ENCODE data around the gene RALGAPA2.
A peak's percentile ranks its signal among the peaks of the same experiment; 100 is the strongest.

Gene RALGAPA2

GRCh38 chr20:20454850-20455627 is 257.4 kb downstream of the RALGAPA2 start:
- DNase-seq, result peak; percentile 63 to 80

GRCh38 chr20:20454367-20454766 is 258.1 kb downstream of the RALGAPA2 start:
- DNase-seq, result peak; percentile 35 to 48

DNA sequence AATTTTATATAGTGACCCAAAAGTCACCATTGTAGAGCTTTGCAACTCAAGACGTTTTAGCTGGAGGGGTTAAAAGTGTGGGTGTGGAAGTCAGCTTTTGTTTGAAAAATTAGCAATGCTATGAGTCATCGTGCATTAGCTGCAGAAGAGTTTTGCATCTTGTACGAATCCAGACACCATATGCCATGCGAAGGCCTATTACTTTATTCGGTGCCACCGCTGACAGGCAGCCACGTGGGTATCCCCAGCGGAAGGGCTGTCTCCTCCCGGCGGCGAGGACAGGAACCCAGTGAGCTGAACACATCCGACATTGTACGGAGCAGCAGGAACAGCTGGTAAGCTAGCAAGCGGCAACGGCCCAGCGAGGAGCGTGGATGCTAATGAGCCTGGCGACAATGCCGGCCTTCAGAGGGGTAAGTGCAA is 260.2 kb downstream of the RALGAPA2 start:
- peak; percentile 95 to 98 for DNase-seq

DNA sequence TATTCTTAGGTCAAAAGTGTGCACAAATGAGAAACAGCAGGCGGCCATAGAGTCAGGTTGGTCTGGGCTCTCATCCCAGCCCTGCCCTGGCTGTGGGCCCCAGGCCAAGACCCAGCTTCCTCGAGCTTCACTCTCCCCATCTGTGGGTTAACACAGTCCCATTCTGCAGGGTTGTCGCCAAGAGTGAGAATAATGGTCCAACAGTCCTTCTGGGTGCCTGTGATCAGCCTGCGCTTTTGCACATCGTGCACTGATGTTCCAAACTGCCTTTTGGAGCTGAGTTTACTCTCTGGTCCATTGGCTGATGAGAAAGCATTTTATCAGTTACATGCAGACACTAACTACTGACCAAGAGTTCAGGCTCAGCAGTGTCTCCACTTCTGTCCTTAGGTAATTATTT is 261.9 kb downstream of the RALGAPA2 start:
- DNase-seq, result peak; percentile 75 to 89

- DNase-seq, result peak; percentile 28 to 36
Measured at GRCh38 chr20:20448881-20449280, 263.6 kb downstream of the RALGAPA2 start.

DNA sequence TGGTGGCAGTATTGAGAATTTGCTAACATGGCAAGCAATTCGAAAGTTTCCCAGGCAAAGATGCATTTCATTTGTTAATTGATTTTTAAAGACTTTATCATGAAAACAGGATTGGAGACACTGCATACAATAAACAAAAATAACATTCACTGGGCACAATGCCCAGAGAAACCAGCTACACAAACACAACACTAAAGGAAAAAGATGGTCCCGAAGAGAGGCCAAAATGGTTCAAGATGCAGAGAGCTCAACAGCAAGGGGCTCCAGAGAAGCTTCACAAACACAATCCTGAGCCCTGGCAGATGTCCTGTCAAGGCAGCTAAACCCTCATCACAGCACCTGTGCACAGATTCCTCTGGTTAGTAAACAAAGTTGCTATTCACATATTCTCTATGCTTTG is 265.2 kb downstream of the RALGAPA2 start:
- no peak for DNase-seq

DNA sequence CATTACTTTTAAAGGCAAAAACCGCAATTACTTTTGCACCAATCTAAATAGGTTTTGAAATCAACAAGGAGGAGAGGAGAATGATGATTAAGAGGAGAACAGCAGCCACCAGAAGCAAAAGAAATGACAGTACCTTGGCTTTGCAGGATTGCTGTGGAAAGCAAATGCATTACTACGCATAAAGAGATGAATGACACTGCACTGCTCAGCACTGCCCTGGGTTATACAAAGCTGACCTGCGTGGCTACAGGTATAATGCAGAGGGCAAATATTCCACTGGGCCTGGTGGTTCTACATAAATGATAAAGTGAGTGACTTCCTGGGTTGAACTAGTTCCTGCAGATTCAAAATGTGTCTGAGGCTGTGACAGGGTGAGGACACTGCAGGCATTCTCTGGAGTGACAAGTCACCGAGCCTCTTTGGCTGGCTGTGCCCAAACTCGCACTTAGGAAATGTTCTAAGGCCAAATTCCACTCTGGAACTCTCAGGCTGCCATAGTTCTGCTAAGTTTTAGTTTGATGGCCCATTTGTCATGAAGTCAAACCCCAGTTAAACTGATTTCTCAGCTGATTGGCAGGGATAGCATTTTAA is 265.9 kb downstream of the RALGAPA2 start:
- no peak for DNase-seq

DNA sequence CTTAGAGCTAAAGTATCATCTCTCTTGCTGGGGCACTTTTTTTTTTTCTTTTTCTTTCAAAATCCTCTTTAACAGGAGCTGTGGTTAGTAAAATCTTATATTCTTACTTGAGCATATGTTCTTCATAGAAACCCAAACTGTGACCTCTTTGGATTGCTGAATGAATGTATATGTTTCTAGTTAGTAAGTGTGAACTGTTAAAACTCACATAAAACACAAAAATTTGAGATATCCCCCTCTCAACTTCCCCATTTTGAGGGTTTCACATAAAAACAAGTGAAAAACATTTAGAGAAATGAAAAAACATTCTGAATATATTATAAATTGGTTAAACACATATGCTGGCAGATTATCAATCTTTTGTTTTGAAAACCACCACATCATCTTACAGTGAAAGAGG is 266.4 kb downstream of the RALGAPA2 start:
- DNase-seq, result no peak

- no peak for DNase-seq
Measured at GRCh38 chr20:20443504-20443903, 268.9 kb downstream of the RALGAPA2 start.

- DNase-seq, result no peak
Measured at GRCh38 chr20:20442466-20442865, 270.0 kb downstream of the RALGAPA2 start.

- DNase-seq, result peak in 1 of 2 experiments; percentile 62
Measured at GRCh38 chr20:20440886-20441658, 271.4 kb downstream of the RALGAPA2 start.

DNA sequence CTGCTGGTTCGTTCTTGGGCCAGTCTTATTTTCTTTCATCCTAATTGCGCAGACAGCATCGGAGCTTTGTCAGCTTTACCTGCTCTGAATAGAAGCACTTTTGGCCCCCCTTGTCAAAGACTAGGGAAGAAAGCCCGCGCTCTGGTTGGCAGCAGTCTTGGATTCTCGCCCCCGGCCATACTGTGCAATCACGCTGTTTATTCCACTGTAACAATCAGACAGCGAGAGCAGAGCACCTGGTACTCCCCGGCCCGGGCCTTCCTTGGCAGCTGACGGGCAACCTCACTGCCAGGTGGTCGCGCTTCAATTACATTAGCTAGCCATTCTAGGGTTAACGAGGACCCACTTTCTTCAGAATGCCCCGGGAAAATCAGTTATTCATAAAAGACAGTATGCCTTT is 272.0 kb downstream of the RALGAPA2 start:
- peak; percentile 81 to 86 for DNase-seq

DNA sequence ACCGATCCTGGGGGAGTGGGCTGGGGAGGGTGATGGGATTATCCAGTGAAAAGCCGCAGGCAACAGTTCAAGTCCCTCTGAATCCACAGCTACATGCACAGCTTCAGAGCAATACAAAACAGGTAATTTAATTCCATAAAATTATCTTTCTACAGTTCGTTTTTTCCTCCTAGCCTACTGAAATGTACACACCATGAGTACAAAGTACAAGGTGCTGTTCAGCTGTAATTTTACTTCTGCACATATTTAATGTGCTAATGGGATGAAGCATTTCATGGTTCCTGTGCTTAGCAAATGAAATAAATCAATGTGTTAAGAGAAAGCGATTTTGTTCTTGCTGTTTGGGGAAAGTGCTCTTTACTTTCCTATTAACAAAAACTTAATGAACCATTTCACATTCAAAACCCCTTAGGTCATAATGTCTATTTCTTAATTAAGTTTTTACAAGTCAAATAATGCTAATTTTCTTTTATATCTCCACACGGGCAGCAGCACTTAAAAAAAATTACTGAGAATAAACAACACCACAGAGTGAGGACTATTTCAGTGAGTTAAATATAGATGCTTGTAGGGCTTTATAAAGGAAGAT is 272.7 kb downstream of the RALGAPA2 start:
- no peak for DNase-seq

DNA sequence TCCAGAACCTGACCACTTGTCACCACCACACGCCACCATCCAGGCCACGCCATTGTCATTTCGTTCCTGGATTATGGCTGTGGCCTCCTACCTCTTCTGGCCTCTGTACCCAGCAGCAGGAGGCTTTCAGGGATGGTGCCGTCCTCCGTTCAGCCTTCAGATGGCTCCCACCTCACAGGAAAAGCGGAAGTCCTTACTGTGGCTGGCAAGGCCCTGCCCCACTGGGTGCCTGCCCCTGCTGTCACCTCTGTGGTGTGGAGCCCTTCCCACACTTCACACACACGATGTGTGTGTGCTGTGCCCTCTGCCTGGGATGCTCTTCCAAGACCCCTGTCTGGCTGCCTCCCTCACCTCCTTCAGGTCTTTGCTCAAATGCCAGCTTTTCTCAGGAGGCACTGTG is 275.1 kb downstream of the RALGAPA2 start:
- DNase-seq, result no peak

DNA sequence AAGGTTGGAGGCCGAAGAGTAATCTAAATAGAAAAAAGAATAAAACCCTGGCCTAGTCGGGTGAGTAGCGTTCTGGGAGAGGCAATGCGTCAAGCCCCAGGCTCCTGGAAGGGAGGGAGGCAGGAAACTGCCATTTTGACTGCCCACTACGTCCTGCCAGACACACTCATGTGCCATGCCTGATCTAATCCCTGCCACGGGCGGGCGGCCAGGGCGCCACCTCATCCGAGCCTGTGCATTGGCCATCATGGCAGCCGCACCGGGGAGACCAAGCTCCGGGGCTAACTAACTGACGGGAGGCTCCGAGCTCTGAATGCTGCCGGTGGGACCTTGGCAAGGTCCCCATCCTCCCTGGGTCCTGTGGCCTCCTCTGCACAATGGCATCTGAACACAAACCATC is 275.8 kb downstream of the RALGAPA2 start:
- no peak for DNase-seq

DNA sequence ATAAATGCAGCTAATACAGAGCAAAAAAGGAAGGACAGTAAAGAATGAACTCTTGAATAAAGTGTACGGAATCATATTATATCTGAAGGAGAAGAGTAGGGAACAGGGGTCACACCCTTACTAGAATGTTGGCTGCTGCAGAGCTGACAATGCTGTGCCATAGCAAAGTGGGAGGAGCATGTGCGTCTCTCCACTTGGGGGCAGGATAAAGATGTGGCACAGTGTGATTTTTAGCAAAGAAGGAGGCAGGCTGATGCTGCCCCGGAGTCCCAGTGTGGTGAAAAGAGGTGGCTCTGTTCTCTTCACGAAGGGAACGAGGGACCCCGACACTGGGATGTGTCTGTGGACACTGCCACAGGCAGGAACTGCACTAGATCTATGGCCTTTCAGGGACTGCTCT is 277.0 kb downstream of the RALGAPA2 start:
- no peak for DNase-seq

- DNase-seq, result no peak
Measured at GRCh38 chr20:20432618-20433286, 279.7 kb downstream of the RALGAPA2 start.

DNA sequence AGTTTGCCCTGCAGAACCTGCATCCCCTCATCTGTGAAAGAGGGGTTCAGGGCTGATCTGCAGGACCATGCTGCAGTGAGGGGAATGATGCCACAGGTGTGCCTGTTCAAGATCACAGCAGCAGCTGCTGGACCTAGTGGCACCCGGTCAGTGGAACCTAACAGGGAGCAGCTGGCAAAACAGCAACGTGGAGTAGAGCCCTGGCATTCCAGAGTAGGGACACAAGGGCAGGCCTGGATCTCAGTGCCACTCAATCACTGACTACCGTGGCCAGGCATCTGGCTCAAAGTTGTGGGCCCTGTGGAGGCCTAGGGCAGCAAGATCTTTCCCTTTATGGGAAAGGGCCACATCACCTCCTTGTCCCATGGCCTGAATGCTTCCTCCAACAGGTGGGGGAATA is 282.4 kb downstream of the RALGAPA2 start:
- DNase-seq, result peak; percentile 56 to 80

DNA sequence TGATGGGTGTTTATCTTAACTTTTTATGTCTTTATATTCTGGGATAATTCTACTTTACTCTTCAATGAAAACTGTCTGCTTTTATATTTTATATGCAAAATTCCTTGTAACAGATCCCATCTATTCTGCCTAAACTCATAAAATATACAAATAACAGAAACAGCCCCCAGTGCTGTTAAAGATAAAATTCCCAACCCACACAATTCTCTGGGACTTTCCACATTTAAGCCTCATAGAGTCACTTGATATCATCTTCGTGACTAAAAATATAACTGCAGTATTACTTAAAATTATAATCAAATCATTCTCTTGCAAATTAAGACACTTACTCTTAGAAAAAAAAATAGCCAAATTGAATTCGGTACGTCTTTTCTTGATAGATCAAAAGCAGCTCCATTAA is 284.4 kb downstream of the RALGAPA2 start:
- no peak for DNase-seq

GRCh38 chr20:20427227-20427864 is 285.1 kb downstream of the RALGAPA2 start:
- peak in 1 of 2 experiments; percentile 20 for DNase-seq

- no peak for DNase-seq
Measured at GRCh38 chr20:20426655-20426907, 285.9 kb downstream of the RALGAPA2 start.

- DNase-seq, result no peak
Measured at GRCh38 chr20:20425823-20426654, 286.4 kb downstream of the RALGAPA2 start.

All from SHP77 (cell line).